HepG2 (cell line): ENCODE results near the gene MAPK10.

Experiments
- ATF3 ChIP-seq: sonication (generic); formaldehyde crosslinking; IDR thresholded peaks from 2 replicates; pipeline ENCODE4 v1.4.0; 2020; ENCODE audit warnings: missing genetic modification reagents
- BHLHE40 ChIP-seq: IDR thresholded peaks from 2 replicates; pipeline ENCODE4 v1.6.1; 2011; ENCODE audit warnings: low read length, improper control_type of control experiment
- CBX5 ChIP-seq: sonication (generic); formaldehyde crosslinking; IDR thresholded peaks from 2 replicates; pipeline ENCODE4 v1.4.0; 2020; ENCODE audit warnings: missing genetic modification reagents, borderline replicate concordance
- CTCF ChIP-seq: sonication (generic); formaldehyde crosslinking; IDR thresholded peaks from 2 replicates; pipeline ENCODE4 v1.5.0; 2020; ENCODE audit warnings: mild to moderate bottlenecking, missing genetic modification reagents, moderate library complexity
- HNF4G ChIP-seq, 2 experiments: sonication (generic) in 1 of 2; formaldehyde crosslinking in 1 of 2; IDR thresholded peaks; 2 replicates each; pipeline versions ENCODE4 v1.4.0 to v1.6.1; 2011 to 2020; ENCODE audit warnings: borderline replicate concordance in 2 of 2, low read depth in 2 of 2, mild to moderate bottlenecking in 2 of 2, low read length in 1 of 2, missing genetic modification reagents in 1 of 2, moderate library complexity in 1 of 2
- RAD51 ChIP-seq: fragments of 450-650 bp; IDR thresholded peaks from 2 replicates; pipeline ENCODE4 v1.6.1; 2016; ENCODE audit warnings: borderline replicate concordance
- RNF219 ChIP-seq: sonication (generic); formaldehyde crosslinking; IDR thresholded peaks from 2 replicates; pipeline ENCODE4 v1.5.0; 2020; ENCODE audit warnings: mild to moderate bottlenecking, missing genetic modification reagents
- SIX1 ChIP-seq: sonication (generic); formaldehyde crosslinking; IDR thresholded peaks from 2 replicates; pipeline ENCODE4 v1.4.0; 2020; ENCODE audit warnings: missing genetic modification reagents, borderline replicate concordance
- YEATS4 ChIP-seq: sonication (generic); formaldehyde crosslinking; IDR thresholded peaks from 2 replicates; pipeline ENCODE4 v1.4.0; 2020; ENCODE audit warnings: missing genetic modification reagents, borderline replicate concordance
- ZBTB33 ChIP-seq: sonication (generic); formaldehyde crosslinking; IDR thresholded peaks from 2 replicates; pipeline ENCODE4 v1.4.0; 2020; ENCODE audit warnings: missing genetic modification reagents
- ZNF382 ChIP-seq: sonication (generic); formaldehyde crosslinking; IDR thresholded peaks from 2 replicates; pipeline ENCODE4 v1.5.0; 2020; ENCODE audit warnings: missing genetic modification reagents, mild to moderate bottlenecking, borderline replicate concordance

GRCh38 chr4:86184901-86185285, 175.0 kb downstream of the MAPK10 start:
- TF ChIP-seq RNF219 (CRISPR knock-in tag) (no peak), ATF3 (CRISPR knock-in tag) (no peak), CBX5 (CRISPR knock-in tag) (no peak), SIX1 (no peak), RAD51 (no peak), CTCF (CRISPR knock-in tag) (no peak), ZNF382 (no peak), ZBTB33 (no peak), YEATS4 (CRISPR knock-in tag) (no peak), BHLHE40 (no peak), HNF4G (IDR thresholded peaks at IDR 0.05; ENCODE audit: borderline replicate concordance, low read depth, low read length) (no peak), HNF4G (CRISPR knock-in tag; IDR thresholded peaks at IDR 0.05; ENCODE audit: borderline replicate concordance, low read depth) (no peak)
